NCI-H187 treated with DMSO at 0.1 percent for 48 hours (cell line): ENCODE measurements around the gene TNFRSF19.

Experiments used
- DNase-seq: peaks from one replicate; lab custom pipeline; 2025; lab: John Stamatoyannopoulos, UW

Gene TNFRSF19

GRCh38 chr13:23722726-23723453, 152.7 kb downstream of the TNFRSF19 start:
- peak; percentile 40 for DNase-seq

GRCh38 chr13:23723471-23723870, 153.3 kb downstream of the TNFRSF19 start:
- no peak for DNase-seq

- no peak for DNase-seq
Measured at GRCh38 chr13:23724196-23724970, 154.2 kb downstream of the TNFRSF19 start.
